Neural cell (in vitro differentiated cells): Measurements from ENCODE around the gene FERMT3.

Experiments used
- CTCF ChIP-seq: fragments of 450-650 bp; IDR thresholded peaks from 2 replicates; pipeline ENCODE4 v1.5.1; 2014; ENCODE audit warnings: antibody characterized with exemption, mild to moderate bottlenecking, moderate library complexity; ENCODE audit not compliant: poor library complexity, severe bottlenecking
- EZH2 ChIP-seq: fragments of 200-600, 300-800 bp; shearing (Covaris generic), sonication (generic); IDR thresholded peaks from 2 replicates; pipeline ENCODE4 v1.6.1; 2014; ENCODE audit warnings: antibody characterized with exemption, low read length, borderline replicate concordance, mild to moderate bottlenecking; ENCODE audit not compliant: insufficient read depth, poor library complexity, severe bottlenecking
- POLR2AphosphoS5 ChIP-seq: IDR thresholded peaks from 2 replicates; pipeline ENCODE4 v1.6.1; 2012
- RAD21 ChIP-seq: fragments of 450-650 bp; conservative IDR thresholded peaks from 2 replicates; pipeline ENCODE4 v1.6.1; 2014; ENCODE audit warnings: antibody characterized with exemption, mild to moderate bottlenecking, moderate library complexity
- TAF1 ChIP-seq: IDR thresholded peaks from 2 replicates; pipeline ENCODE4 v1.6.1; 2012; ENCODE audit warnings: low read depth
- TF ChIP-seq, protein P1 (sequence below): IDR thresholded peaks from 2 replicates; pipeline ENCODE4 v1.6.1; 2012; ENCODE audit warnings: borderline replicate concordance

DNA sequence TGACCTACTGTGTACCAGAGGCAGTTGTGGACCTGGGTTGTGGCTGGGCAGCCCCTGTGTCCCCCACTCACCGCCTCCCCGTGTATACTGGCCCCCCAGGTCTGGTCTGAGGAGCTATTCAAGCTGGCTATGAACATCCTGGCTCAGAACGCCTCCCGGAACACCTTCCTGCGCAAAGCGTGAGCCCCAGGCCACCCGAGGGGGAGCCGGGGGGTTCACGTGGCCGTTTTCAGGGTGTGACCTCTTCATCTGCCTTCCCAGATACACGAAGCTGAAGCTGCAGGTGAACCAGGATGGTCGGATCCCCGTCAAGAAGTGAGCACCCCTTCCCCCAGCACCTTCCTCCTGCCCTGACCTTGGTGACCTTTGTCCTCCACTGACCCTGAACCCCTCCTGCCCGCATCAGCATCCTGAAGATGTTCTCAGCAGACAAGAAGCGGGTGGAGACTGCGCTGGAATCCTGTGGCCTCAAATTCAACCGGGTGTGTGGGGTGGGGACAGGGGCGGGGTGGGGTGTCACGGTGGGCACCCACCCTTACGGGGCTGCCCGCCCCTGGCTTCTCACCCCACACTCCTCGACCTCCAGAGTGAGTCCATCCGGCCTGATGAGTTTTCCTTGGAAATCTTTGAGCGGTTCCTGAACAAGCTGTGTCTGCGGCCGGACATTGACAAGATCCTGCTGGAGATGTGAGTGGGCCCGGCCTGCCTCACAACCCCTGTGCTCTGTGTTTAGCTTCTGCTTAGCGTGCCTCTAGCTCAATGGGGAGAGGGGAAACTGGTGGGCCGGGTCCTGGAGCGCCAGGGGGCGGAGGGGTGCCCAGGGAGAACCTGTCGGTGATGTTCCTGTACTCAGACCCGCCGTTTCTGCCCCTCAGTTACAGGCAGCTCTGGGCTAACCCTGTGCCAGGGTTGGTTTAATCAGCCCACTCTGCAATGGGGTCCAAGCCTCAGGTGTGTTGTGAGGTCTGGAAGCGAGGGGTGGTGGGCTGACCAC is 48.9 kb downstream of the FERMT3 start:
- TF ChIP-seq CTCF (no peak), RAD21 (no peak), POLR2AphosphoS5 (no peak), EZH2 (no peak), TAF1 (no peak)
- TF ChIP-seq, protein P1, sequence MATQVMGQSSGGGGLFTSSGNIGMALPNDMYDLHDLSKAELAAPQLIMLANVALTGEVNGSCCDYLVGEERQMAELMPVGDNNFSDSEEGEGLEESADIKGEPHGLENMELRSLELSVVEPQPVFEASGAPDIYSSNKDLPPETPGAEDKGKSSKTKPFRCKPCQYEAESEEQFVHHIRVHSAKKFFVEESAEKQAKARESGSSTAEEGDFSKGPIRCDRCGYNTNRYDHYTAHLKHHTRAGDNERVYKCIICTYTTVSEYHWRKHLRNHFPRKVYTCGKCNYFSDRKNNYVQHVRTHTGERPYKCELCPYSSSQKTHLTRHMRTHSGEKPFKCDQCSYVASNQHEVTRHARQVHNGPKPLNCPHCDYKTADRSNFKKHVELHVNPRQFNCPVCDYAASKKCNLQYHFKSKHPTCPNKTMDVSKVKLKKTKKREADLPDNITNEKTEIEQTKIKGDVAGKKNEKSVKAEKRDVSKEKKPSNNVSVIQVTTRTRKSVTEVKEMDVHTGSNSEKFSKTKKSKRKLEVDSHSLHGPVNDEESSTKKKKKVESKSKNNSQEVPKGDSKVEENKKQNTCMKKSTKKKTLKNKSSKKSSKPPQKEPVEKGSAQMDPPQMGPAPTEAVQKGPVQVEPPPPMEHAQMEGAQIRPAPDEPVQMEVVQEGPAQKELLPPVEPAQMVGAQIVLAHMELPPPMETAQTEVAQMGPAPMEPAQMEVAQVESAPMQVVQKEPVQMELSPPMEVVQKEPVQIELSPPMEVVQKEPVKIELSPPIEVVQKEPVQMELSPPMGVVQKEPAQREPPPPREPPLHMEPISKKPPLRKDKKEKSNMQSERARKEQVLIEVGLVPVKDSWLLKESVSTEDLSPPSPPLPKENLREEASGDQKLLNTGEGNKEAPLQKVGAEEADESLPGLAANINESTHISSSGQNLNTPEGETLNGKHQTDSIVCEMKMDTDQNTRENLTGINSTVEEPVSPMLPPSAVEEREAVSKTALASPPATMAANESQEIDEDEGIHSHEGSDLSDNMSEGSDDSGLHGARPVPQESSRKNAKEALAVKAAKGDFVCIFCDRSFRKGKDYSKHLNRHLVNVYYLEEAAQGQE, result no peak
